HuH-7 (cell line): ENCODE measurements around the gene SLC30A1.

Experiments
- DNase-seq: peaks from one replicate; pipeline ENCODE4 v3.0.0; 2011; ENCODE audit warnings: low spot score

SLC30A1 gene

GRCh38 chr1:211607754-211608473, 29.0 kb upstream of the SLC30A1 start:
- DNase-seq: no peak

- DNase-seq: no peak
Observed at GRCh38 chr1:211606914-211607753, 28.2 kb upstream of the SLC30A1 start.

GRCh38 chr1:211606332-211606913, 27.5 kb upstream of the SLC30A1 start:
- no peak for DNase-seq

DNA sequence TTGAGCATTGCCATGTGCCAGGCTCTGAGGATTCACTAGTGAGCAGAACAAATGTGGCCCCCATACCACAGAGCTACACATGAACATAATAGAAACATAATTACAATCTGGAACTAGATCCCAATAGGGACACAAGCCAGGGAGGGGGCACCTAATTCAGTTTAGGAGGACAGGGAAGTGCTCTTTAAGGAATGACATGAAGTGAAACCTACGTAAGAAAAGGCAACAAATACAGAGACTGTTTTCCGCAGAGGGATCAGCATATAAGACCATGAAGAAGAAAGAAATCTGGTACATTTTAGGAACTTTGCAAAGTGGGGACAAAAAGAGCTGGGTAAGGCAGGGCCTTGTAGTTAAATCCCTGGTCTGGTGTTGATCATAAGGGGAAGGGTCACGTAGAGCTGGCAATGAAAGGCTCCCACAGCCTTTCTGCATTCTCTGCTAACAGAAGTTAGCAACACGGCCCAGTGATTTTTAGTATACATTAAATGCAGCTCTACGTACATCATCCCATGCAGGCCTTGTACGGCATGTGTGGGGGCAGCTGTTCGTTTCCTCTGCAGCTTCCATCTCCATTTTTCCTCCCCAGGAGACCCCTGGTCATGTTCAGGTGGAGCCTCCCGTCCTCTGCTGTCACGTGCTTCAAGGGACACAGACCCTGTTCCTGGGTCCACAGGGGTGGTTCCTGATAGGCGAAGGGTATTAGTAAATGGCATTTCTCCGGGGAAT, 26.8 kb upstream of the SLC30A1 start:
- DNase-seq: no peak

- no peak for DNase-seq
Observed at GRCh38 chr1:211605034-211605433, 26.1 kb upstream of the SLC30A1 start.

- DNase-seq: no peak
Observed at GRCh38 chr1:211604548-211604947, 25.6 kb upstream of the SLC30A1 start.

GRCh38 chr1:211603713-211604112, 24.8 kb upstream of the SLC30A1 start:
- DNase-seq: no peak

- DNase-seq: no peak
Observed at GRCh38 chr1:211603191-211603701, 24.3 kb upstream of the SLC30A1 start.

- DNase-seq: no peak
Observed at GRCh38 chr1:211601982-211602670, 23.2 kb upstream of the SLC30A1 start.

- no peak for DNase-seq
Observed at GRCh38 chr1:211601159-211601558, 22.2 kb upstream of the SLC30A1 start.

DNA sequence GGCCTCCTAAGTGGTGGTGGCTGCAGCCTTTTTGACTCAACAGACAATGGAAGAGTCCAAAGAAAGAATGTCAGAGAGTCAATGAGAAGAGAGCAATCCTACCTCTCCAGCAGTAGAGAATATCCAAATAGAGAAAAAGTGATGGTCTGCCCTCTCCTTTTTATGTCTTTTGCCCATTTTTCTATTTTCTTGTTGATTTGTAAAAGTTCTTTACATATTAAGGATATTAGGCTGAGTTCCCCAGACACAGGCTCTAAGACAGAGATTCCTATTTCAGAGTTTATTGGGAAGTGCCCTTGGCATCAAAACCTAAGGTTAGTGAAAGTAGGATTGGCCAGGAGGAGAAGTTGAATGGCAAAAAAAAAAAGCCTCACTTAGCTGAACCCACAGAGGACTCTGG, 20.3 kb upstream of the SLC30A1 start:
- no peak for DNase-seq

- DNase-seq: no peak
Observed at GRCh38 chr1:211598514-211598913, 19.6 kb upstream of the SLC30A1 start.

GRCh38 chr1:211596418-211597181, 17.6 kb upstream of the SLC30A1 start:
- no peak for DNase-seq

DNA sequence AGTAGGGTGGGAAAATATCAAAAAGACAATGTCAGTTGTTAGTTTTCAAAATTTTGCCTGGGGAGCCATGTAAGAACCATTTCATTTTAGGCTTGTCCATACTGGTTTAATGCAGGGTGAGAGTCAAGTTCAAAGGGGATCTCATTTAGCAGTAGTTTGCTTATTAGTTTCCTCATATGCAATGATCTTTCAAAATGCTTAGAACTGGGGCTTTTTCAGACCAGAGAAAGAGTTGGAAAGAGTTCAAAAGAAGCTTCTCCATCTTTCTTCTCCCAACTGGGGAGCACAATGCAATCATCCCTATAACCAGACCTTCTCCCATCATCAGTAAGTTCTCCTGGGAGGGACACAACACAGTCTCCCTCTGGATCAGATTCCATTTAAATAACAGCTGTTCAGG, 16.5 kb upstream of the SLC30A1 start:
- no peak for DNase-seq

GRCh38 chr1:211591980-211592493, 13.1 kb upstream of the SLC30A1 start:
- no peak for DNase-seq

- DNase-seq: no peak
Observed at GRCh38 chr1:211589782-211590721, 11.1 kb upstream of the SLC30A1 start.

DNA sequence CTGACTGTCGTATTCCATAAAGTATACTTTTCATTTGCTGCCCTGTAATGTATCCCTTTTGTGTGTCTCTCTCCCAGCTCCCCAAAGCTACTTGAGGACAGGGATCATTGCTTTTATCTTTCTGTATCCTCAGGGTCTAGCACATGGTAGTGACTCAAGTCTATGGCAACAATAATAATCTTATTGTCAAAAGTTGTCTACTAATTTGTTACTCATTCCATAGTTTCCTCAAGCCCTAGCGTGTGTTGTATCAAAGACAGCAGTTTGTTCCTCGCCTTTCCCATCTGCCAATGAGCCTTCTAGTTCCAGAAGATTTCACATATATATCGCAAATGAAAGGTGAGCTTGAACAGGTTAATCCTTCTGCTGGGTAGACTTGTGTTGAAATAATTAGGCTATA, 9.8 kb upstream of the SLC30A1 start:
- DNase-seq: no peak

GRCh38 chr1:211587123-211587522, 8.2 kb upstream of the SLC30A1 start:
- no peak for DNase-seq

DNA sequence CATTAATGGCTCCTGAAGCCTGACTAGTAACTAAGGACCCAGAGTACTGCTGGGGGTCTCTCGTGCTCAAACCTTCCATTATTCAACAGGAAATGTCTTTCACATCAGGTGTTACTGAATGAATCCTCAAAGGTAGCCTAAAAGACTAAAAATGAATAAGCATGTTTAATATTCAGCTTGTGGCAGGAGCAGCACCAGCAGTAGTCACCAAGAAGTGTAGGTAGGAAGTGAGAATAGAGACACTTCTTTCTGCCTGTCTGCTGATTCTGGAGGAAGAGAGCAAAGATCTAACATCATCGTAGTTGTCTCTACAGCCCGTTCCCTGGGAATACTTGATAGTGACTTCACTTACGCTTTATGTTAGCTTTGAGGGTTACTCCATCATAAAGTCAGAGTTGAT, 7.6 kb upstream of the SLC30A1 start:
- no peak for DNase-seq
